Measurements from ENCODE around the gene RNASEH2C.
"Not testable (repeated sequence)": the region's sequence is repeated elsewhere in the genome, so short reads cannot be mapped to it uniquely, and the experiment has no call there.

RNASEH2C gene

GRCh38 chr11:65744699-65745042 lies 24.1 kb upstream of the RNASEH2C start:
- no peak for TF ChIP-seq CTCF (IDR thresholded peaks at IDR 0.05; ENCODE audit: extremely low read depth, insufficient read depth, missing control alignments)
- no peak for DNase-seq (ENCODE audit: low spot score)
- in situ Hi-C loops (cut with MboI; ENCODE audit: low pct_unique_long_range_greater_than_20kb, low sequenced_read_pairs, unreplicated experiment) = no loop called here

GRCh38 chr11:65744026-65744698 lies 23.6 kb upstream of the RNASEH2C start:
- in situ Hi-C loops (cut with MboI; ENCODE audit: low pct_unique_long_range_greater_than_20kb, low sequenced_read_pairs, unreplicated experiment) = no loop called here
- TF ChIP-seq CTCF (IDR thresholded peaks at IDR 0.05; ENCODE audit: extremely low read depth, insufficient read depth, missing control alignments) = no peak
- DNase-seq (ENCODE audit: low spot score) = no peak

GRCh38 chr11:65743681-65744025 lies 23.1 kb upstream of the RNASEH2C start:
- in situ Hi-C loops (cut with MboI; ENCODE audit: low pct_unique_long_range_greater_than_20kb, low sequenced_read_pairs, unreplicated experiment) = no loop called here
- DNase-seq (ENCODE audit: low spot score) = no peak
- no peak for TF ChIP-seq CTCF (IDR thresholded peaks at IDR 0.05; ENCODE audit: extremely low read depth, insufficient read depth, missing control alignments)

- no peak for TF ChIP-seq CTCF (IDR thresholded peaks at IDR 0.05; ENCODE audit: extremely low read depth, insufficient read depth, missing control alignments)
- in situ Hi-C loops (cut with MboI; ENCODE audit: low pct_unique_long_range_greater_than_20kb, low sequenced_read_pairs, unreplicated experiment) = no loop called here
- no peak for DNase-seq (ENCODE audit: low spot score)
These were observed 21.8 kb upstream of the RNASEH2C start for GRCh38 chr11:65742353-65742752.

GRCh38 chr11:65741185-65741584 lies 20.6 kb upstream of the RNASEH2C start:
- no peak for TF ChIP-seq CTCF (IDR thresholded peaks at IDR 0.05; ENCODE audit: extremely low read depth, insufficient read depth, missing control alignments)
- in situ Hi-C loops (cut with MboI; ENCODE audit: low pct_unique_long_range_greater_than_20kb, low sequenced_read_pairs, unreplicated experiment) = no loop called here
- DNase-seq (ENCODE audit: low spot score) = no peak

- in situ Hi-C loops (cut with MboI; ENCODE audit: low pct_unique_long_range_greater_than_20kb, low sequenced_read_pairs, unreplicated experiment) = no loop called here
- no peak for DNase-seq (ENCODE audit: low spot score)
- no peak for TF ChIP-seq CTCF (IDR thresholded peaks at IDR 0.05; ENCODE audit: extremely low read depth, insufficient read depth, missing control alignments)
These were observed 18.4 kb upstream of the RNASEH2C start for GRCh38 chr11:65739022-65739421.

- in situ Hi-C loops (cut with MboI; ENCODE audit: low pct_unique_long_range_greater_than_20kb, low sequenced_read_pairs, unreplicated experiment) = no loop called here
- TF ChIP-seq CTCF (IDR thresholded peaks at IDR 0.05; ENCODE audit: extremely low read depth, insufficient read depth, missing control alignments) = no peak
- no peak for DNase-seq (ENCODE audit: low spot score)
These were observed 16.2 kb upstream of the RNASEH2C start for GRCh38 chr11:65736810-65737209.

GRCh38 chr11:65735111-65735510 lies 14.5 kb upstream of the RNASEH2C start:
- in situ Hi-C loops (cut with MboI; ENCODE audit: low pct_unique_long_range_greater_than_20kb, low sequenced_read_pairs, unreplicated experiment); DNase-seq (ENCODE audit: low spot score): not testable (repeated sequence)

Measured in GM13977 (cell line).